ENCODE data around the gene UQCRC1.

- no peak for TF ChIP-seq CTCF (IDR thresholded peaks at IDR 0.05; ENCODE audit: insufficient read depth, low read depth, low read length)
- no peak for TF ChIP-seq EZH2 (IDR thresholded peaks at IDR 0.05; ENCODE audit: insufficient read depth, low read length)
Measured at GRCh38 chr3:48573973-48574585, 35.4 kb downstream of the UQCRC1 start.

Data from astrocyte (in vitro differentiated cells and primary cell).